ENCODE results near the gene PNMA8C.

DNA sequence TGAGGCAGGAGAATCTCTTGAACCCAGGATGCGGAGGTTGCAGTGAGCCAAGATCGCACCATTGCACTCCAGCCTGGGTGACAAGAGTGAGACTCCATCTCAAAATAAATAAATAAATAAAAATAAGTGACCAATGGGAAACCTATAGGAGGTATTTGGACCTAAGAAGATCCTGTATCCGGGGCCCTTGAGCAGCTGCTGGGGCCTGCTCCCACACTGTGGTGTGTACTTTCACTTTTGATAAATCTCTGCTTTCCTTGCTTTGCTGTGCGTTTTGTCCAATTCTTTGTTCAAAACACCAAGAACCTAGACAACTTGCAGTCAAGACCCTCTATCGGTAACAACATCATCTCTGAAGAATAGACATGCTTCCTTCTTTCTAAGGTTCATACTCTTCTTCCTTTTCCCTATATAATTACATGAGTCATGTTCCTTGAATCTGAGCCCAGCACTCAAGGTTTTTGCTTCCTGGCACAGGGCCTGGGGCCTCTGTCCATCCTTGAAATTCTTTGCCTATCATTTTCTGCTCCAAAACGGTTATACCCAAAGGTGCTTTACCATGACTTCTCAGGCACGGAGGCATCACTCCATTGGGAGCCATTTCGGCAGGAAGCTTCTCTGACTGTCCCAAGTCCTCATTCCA, 14.2 kb upstream of the PNMA8C start:
- TF ChIP-seq, protein P1, sequence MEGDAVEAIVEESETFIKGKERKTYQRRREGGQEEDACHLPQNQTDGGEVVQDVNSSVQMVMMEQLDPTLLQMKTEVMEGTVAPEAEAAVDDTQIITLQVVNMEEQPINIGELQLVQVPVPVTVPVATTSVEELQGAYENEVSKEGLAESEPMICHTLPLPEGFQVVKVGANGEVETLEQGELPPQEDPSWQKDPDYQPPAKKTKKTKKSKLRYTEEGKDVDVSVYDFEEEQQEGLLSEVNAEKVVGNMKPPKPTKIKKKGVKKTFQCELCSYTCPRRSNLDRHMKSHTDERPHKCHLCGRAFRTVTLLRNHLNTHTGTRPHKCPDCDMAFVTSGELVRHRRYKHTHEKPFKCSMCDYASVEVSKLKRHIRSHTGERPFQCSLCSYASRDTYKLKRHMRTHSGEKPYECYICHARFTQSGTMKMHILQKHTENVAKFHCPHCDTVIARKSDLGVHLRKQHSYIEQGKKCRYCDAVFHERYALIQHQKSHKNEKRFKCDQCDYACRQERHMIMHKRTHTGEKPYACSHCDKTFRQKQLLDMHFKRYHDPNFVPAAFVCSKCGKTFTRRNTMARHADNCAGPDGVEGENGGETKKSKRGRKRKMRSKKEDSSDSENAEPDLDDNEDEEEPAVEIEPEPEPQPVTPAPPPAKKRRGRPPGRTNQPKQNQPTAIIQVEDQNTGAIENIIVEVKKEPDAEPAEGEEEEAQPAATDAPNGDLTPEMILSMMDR (IDR thresholded peaks at IDR 0.05), result no peak
- no peak; the same call in 1 of the 2 replicates for TF ChIP-seq GATA3 (IDR thresholded peaks at IDR 0.05; ENCODE audit: borderline replicate concordance)
- no peak for TF ChIP-seq POLR2A (IDR thresholded peaks at IDR 0.05; ENCODE audit: low read length)
- TF ChIP-seq RFX5 (IDR thresholded peaks at IDR 0.05), result no peak
- TF ChIP-seq TP53 (CRISPR knock-in tag; IDR thresholded peaks at IDR 0.05), result no peak
- no peak for TF ChIP-seq RCOR1 (IDR thresholded peaks at IDR 0.05; ENCODE audit: low read depth, low read length)
- TF ChIP-seq CHD2 (IDR thresholded peaks at IDR 0.05; ENCODE audit: low read length, partially characterized antibody), result no peak
- no peak for TF ChIP-seq RAD21 (conservative IDR thresholded peaks at IDR 0.05 in 1 of 2, IDR thresholded peaks at IDR 0.05 in 1 of 2)
